Upper lobe of left lung (tissue), 4 donors: ENCODE data around the gene HABP4.

ENCODE experiments used
- POLR2A ChIP-seq, 4 donors: fragments of 450-650 bp; IDR thresholded peaks; one replicate each; pipeline ENCODE4 v1.5.1; 2016 to 2017; ENCODE audit warnings: antibody characterized with exemption in 4 of 4, mild to moderate bottlenecking in 2 of 4
- POLR2AphosphoS5 ChIP-seq, 2 donors: sonication (generic); formaldehyde crosslinking; IDR thresholded peaks; one replicate each; pipeline ENCODE4 v1.5.1; 2017; ENCODE audit warnings: antibody characterized with exemption in 2 of 2

- TF ChIP-seq POLR2AphosphoS5 (IDR thresholded peaks at IDR 0.05) (no peak), POLR2A (IDR thresholded peaks at IDR 0.05) (no peak)
Observed at GRCh38 chr9:96519787-96520186, 69.8 kb downstream of the HABP4 start.
